WTC11 (cell line): ENCODE measurements around the gene ELOVL1. TPM values are rescaled to one million over a fixed set of nuclear protein-coding genes. Genes with fewer than 3 reads are reported as not detected.

ENCODE experiments used
- ATAC-seq: fragments of 200-7000 bp; cut with Tn5 transposase; 2 replicates; pipeline ENCODE4 v1.10.0; 2021; ENCODE audit warnings: mild to moderate bottlenecking, moderate library complexity
- CTCF ChIA-PET: fragments of 300-600 bp; sonication (Branson Sonifier 250); formaldehyde crosslinking; loops from one replicate; lab custom pipeline; 2021; ENCODE audit warnings: antibody characterized with exemption; lab: Charles Lee
- POLR2A ChIA-PET: fragments of 350-600 bp; sonication (Branson Sonifier 250); formaldehyde crosslinking; loops from one replicate; lab custom pipeline; 2021; ENCODE audit warnings: antibody characterized with exemption; lab: Charles Lee
- DNase-seq: peaks from one replicate; pipeline ENCODE4 v3.0.0; 2021; ENCODE audit warnings: low spot score
- H3K27ac Mint-ChIP-seq: 2 replicates; pipeline ENCODE4 v1.8.0; 2021; ENCODE audit warnings: mixed read lengths
- H3K27me3 Mint-ChIP-seq: 2 replicates; pipeline ENCODE4 v1.8.0; 2021; ENCODE audit warnings: low read depth, mild to moderate bottlenecking, moderate library complexity, mixed read lengths
- H3K36me3 Mint-ChIP-seq: 2 replicates; pipeline ENCODE4 v1.8.0; 2021; ENCODE audit warnings: mixed read lengths
- H3K4me1 Mint-ChIP-seq: 2 replicates; pipeline ENCODE4 v1.8.0; 2022; ENCODE audit warnings: mixed read lengths
- H3K4me3 Mint-ChIP-seq: 2 replicates; pipeline ENCODE4 v1.8.0; 2021; ENCODE audit warnings: mild to moderate bottlenecking, moderate library complexity, mixed read lengths
- H3K9me3 Mint-ChIP-seq: 2 replicates; pipeline ENCODE4 v1.8.0; 2021; ENCODE audit warnings: mixed read lengths
- GABPB1 ChIP-seq: sonication (generic); formaldehyde crosslinking; IDR thresholded peaks from 2 replicates; pipeline ENCODE4 v1.8.1; 2023; ENCODE audit warnings: mild to moderate bottlenecking, missing genetic modification reagents
- RORB ChIP-seq: fragments of 250-450 bp; sonication (Bioruptor Pico); IDR thresholded peaks from 2 replicates; pipeline ENCODE4 v1.9.0; 2021; ENCODE audit warnings: mild to moderate bottlenecking
- SOX15 ChIP-seq: fragments of 250-450 bp; sonication (Bioruptor Pico); IDR thresholded peaks from 2 replicates; pipeline ENCODE4 v1.9.0; 2021; ENCODE audit warnings: mild to moderate bottlenecking
- TEAD4 ChIP-seq: sonication (generic); formaldehyde crosslinking; IDR thresholded peaks from 2 replicates; pipeline ENCODE4 v1.8.0; 2022; ENCODE audit warnings: mild to moderate bottlenecking, missing genetic modification reagents
- ZBTB21 ChIP-seq: sonication (generic); formaldehyde crosslinking; IDR thresholded peaks from 2 replicates; pipeline ENCODE4 v1.8.1; 2023; ENCODE audit warnings: mild to moderate bottlenecking, missing genetic modification reagents, borderline replicate concordance
- ZNF138 ChIP-seq: sonication (generic); formaldehyde crosslinking; conservative IDR thresholded peaks from 2 replicates; pipeline ENCODE4 v1.8.1; 2022; ENCODE audit warnings: mild to moderate bottlenecking, moderate library complexity, missing genetic modification reagents
- ZNF219 ChIP-seq: sonication (generic); formaldehyde crosslinking; IDR thresholded peaks from 2 replicates; pipeline ENCODE4 v1.8.0; 2023; ENCODE audit warnings: missing genetic modification reagents, mild to moderate bottlenecking, borderline replicate concordance
- ZNF263 ChIP-seq: sonication (generic); formaldehyde crosslinking; IDR thresholded peaks from 2 replicates; pipeline ENCODE4 v1.8.1; 2022; ENCODE audit warnings: low read depth, mild to moderate bottlenecking, moderate library complexity, missing genetic modification reagents
- ZNF396 ChIP-seq: fragments of 250-450 bp; sonication (Bioruptor Pico); IDR thresholded peaks from 2 replicates; pipeline ENCODE4 v1.8.0; 2021; ENCODE audit warnings: mild to moderate bottlenecking, moderate library complexity, borderline replicate concordance
- total RNA-seq: library from RNA; stranded (reverse); gene quantifications from 3 replicates; pipeline ENCODE4 v1.2.3, GENCODE V29; 2021
- TF ChIP-seq, protein P1 (sequence below): fragments of 250-450 bp; sonication (Bioruptor Pico); IDR thresholded peaks from 2 replicates; pipeline ENCODE4 v1.9.0; 2021; ENCODE audit warnings: mild to moderate bottlenecking
- TF ChIP-seq, protein P2 (sequence below): sonication (generic); formaldehyde crosslinking; conservative IDR thresholded peaks from 2 replicates; pipeline ENCODE4 v1.8.1; 2023; ENCODE audit warnings: mild to moderate bottlenecking, low read depth, missing genetic modification reagents, moderate library complexity
- TF ChIP-seq, protein P3 (sequence below): sonication (generic); formaldehyde crosslinking; IDR thresholded peaks from 2 replicates; pipeline ENCODE4 v1.8.0; 2022; ENCODE audit warnings: missing genetic modification reagents
- TF ChIP-seq, protein P4 (sequence below): fragments of 250-450 bp; sonication (Bioruptor Pico); IDR thresholded peaks from 2 replicates; pipeline ENCODE4 v1.8.0; 2021; ENCODE audit warnings: mild to moderate bottlenecking
- TF ChIP-seq, protein P5 (sequence below): sonication (generic); formaldehyde crosslinking; IDR thresholded peaks from 2 replicates; pipeline ENCODE4 v1.8.1; 2023; ENCODE audit warnings: mild to moderate bottlenecking, missing genetic modification reagents
- TF ChIP-seq, protein P6 (sequence below): sonication (generic); formaldehyde crosslinking; IDR thresholded peaks from 2 replicates; pipeline ENCODE4 v1.8.0; 2023; ENCODE audit warnings: missing genetic modification reagents, mild to moderate bottlenecking, borderline replicate concordance

Gene ELOVL1
- total RNA-seq, 1 experiment from 2014 or later: 26.6 TPM

DNA sequence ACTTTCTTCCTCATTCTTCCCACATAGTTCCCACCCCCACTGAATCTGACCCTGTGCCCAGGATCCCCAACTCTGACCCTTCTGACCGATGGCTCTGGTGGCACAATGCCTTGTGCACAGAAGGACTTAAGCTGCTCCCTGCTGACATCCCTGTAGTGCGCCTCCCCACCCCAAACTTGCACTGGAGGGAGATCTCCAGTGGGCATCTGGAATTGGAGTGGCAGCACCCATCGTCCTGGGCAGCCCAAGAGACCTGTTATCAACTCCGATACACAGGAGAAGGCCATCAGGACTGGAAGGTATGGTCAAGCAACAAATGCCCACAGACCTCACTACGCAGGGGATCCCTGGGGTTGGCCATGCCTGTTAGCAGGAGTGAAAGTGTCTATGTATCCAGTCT, 21.2 kb downstream of the ELOVL1 start:
- Mint-ChIP-seq H3K27me3 (peaks cover 16% of the 10 kb centered on the region), H3K36me3 (no peaks in the 10 kb centered on the region), H3K9me3 (no peaks in the 10 kb centered on the region), H3K4me3 (no peak overlapping the region), H3K27ac (no peak overlapping the region), H3K4me1 (peaks cover 22% of the 10 kb centered on the region)
- CTCF ChIA-PET: interaction anchor here (1.1 kb wide), 1 partner anchor 108 kb away, joined by 4 read pairs; no protein-coding TSS in a partner anchor
- POLR2A ChIA-PET: no interaction called here
- DNase-seq (no peak), ATAC-seq (no peak)
- TF ChIP-seq, protein P1, sequence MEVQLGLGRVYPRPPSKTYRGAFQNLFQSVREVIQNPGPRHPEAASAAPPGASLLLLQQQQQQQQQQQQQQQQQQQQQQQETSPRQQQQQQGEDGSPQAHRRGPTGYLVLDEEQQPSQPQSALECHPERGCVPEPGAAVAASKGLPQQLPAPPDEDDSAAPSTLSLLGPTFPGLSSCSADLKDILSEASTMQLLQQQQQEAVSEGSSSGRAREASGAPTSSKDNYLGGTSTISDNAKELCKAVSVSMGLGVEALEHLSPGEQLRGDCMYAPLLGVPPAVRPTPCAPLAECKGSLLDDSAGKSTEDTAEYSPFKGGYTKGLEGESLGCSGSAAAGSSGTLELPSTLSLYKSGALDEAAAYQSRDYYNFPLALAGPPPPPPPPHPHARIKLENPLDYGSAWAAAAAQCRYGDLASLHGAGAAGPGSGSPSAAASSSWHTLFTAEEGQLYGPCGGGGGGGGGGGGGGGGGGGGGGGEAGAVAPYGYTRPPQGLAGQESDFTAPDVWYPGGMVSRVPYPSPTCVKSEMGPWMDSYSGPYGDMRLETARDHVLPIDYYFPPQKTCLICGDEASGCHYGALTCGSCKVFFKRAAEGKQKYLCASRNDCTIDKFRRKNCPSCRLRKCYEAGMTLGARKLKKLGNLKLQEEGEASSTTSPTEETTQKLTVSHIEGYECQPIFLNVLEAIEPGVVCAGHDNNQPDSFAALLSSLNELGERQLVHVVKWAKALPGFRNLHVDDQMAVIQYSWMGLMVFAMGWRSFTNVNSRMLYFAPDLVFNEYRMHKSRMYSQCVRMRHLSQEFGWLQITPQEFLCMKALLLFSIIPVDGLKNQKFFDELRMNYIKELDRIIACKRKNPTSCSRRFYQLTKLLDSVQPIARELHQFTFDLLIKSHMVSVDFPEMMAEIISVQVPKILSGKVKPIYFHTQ (CRISPR knock-in tag): no peak
- TF ChIP-seq, protein P2, sequence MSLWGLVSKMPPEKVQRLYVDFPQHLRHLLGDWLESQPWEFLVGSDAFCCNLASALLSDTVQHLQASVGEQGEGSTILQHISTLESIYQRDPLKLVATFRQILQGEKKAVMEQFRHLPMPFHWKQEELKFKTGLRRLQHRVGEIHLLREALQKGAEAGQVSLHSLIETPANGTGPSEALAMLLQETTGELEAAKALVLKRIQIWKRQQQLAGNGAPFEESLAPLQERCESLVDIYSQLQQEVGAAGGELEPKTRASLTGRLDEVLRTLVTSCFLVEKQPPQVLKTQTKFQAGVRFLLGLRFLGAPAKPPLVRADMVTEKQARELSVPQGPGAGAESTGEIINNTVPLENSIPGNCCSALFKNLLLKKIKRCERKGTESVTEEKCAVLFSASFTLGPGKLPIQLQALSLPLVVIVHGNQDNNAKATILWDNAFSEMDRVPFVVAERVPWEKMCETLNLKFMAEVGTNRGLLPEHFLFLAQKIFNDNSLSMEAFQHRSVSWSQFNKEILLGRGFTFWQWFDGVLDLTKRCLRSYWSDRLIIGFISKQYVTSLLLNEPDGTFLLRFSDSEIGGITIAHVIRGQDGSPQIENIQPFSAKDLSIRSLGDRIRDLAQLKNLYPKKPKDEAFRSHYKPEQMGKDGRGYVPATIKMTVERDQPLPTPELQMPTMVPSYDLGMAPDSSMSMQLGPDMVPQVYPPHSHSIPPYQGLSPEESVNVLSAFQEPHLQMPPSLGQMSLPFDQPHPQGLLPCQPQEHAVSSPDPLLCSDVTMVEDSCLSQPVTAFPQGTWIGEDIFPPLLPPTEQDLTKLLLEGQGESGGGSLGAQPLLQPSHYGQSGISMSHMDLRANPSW (CRISPR knock-in tag): no peak
- TF ChIP-seq, protein P3, sequence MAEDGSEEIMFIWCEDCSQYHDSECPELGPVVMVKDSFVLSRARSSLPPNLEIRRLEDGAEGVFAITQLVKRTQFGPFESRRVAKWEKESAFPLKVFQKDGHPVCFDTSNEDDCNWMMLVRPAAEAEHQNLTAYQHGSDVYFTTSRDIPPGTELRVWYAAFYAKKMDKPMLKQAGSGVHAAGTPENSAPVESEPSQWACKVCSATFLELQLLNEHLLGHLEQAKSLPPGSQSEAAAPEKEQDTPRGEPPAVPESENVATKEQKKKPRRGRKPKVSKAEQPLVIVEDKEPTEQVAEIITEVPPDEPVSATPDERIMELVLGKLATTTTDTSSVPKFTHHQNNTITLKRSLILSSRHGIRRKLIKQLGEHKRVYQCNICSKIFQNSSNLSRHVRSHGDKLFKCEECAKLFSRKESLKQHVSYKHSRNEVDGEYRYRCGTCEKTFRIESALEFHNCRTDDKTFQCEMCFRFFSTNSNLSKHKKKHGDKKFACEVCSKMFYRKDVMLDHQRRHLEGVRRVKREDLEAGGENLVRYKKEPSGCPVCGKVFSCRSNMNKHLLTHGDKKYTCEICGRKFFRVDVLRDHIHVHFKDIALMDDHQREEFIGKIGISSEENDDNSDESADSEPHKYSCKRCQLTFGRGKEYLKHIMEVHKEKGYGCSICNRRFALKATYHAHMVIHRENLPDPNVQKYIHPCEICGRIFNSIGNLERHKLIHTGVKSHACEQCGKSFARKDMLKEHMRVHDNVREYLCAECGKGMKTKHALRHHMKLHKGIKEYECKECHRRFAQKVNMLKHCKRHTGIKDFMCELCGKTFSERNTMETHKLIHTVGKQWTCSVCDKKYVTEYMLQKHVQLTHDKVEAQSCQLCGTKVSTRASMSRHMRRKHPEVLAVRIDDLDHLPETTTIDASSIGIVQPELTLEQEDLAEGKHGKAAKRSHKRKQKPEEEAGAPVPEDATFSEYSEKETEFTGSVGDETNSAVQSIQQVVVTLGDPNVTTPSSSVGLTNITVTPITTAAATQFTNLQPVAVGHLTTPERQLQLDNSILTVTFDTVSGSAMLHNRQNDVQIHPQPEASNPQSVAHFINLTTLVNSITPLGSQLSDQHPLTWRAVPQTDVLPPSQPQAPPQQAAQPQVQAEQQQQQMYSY (CRISPR knock-in tag): no peak
- no peak for TF ChIP-seq ZNF263 (CRISPR knock-in tag)
- no peak for TF ChIP-seq SOX15

DNA sequence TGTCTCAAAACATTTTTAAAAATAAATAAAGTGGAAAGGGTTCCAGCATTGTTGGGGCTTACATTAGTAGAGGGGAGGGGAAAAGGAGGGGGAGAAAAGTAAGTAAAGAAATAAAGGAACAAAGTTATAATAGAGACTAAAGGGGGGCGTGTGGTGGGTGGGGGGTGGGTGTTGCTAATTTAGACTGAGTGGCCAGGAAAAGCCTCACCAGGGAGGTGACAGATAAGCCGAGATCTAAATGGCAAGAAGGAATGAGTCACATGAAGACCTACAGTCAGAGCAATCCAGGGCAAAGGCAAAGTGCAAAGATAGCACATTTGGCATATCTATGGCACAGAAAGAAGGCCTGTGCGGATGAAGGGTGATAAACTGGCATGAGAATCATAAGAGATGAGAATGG, 22.7 kb downstream of the ELOVL1 start:
- Mint-ChIP-seq H3K36me3 (no peaks in the 10 kb centered on the region), H3K27me3 (peaks cover 24% of the 10 kb centered on the region), H3K4me3 (no peak overlapping the region), H3K9me3 (no peaks in the 10 kb centered on the region), H3K27ac (no peak overlapping the region), H3K4me1 (peaks cover 16% of the 10 kb centered on the region)
- DNase-seq (no peak), ATAC-seq (no peak)
- TF ChIP-seq GABPB1 (CRISPR knock-in tag) (no peak), TEAD4 (CRISPR knock-in tag) (no peak), ZNF219 (CRISPR knock-in tag) (no peak)
- TF ChIP-seq, protein P4, sequence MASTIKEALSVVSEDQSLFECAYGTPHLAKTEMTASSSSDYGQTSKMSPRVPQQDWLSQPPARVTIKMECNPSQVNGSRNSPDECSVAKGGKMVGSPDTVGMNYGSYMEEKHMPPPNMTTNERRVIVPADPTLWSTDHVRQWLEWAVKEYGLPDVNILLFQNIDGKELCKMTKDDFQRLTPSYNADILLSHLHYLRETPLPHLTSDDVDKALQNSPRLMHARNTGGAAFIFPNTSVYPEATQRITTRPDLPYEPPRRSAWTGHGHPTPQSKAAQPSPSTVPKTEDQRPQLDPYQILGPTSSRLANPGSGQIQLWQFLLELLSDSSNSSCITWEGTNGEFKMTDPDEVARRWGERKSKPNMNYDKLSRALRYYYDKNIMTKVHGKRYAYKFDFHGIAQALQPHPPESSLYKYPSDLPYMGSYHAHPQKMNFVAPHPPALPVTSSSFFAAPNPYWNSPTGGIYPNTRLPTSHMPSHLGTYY (CRISPR knock-in tag): no peak
- ChIA-PET CTCF (no interaction called here), POLR2A (no interaction called here)

DNA sequence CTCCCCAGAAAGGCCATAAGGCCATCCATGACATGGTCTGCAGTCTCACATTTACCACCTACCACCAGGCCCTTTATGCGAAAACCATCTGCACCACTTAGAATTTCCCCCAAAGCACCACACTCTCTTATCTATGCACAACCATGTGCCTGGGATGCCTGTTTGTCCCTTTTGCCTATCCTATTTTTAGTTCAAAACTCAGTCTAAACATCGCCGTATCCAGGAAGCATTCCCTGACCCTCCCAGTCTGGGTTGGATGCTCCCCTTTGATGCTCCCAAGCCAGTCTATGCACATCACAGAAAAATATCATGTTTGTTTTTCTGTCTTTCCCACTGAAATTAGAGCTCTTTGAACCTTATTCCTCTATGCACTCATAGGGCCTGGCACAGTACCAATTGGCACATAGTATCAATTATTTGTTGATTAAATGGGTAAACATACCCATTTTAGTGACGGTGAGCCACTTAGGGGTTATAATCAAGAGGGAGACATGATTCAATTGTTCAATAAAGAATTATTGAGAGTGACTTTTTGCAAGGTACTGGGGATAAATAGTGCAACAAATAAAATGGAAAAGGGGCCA, 23.5 kb downstream of the ELOVL1 start:
- H3K27me3 Mint-ChIP-seq: peaks cover 25% of the 10 kb centered on the region
- ChIA-PET CTCF (no interaction called here), POLR2A (interaction anchor here (0.5 kb wide), 1 partner anchor 584 kb away, joined by 4 read pairs; no protein-coding TSS in a partner anchor)
- ATAC-seq: no peak
- no peaks in the 10 kb centered on the region for H3K9me3 Mint-ChIP-seq
- no peak overlapping the region for H3K27ac Mint-ChIP-seq
- no peaks in the 10 kb centered on the region for H3K36me3 Mint-ChIP-seq
- peaks cover 10% of the 10 kb centered on the region for H3K4me1 Mint-ChIP-seq
- DNase-seq: no peak
- H3K4me3 Mint-ChIP-seq: no peak overlapping the region
- TF ChIP-seq ZNF138 (CRISPR knock-in tag) (no peak), RORB (CRISPR knock-in tag) (no peak), ZNF396 (no peak), ZBTB21 (no peak)
- TF ChIP-seq, protein P5, sequence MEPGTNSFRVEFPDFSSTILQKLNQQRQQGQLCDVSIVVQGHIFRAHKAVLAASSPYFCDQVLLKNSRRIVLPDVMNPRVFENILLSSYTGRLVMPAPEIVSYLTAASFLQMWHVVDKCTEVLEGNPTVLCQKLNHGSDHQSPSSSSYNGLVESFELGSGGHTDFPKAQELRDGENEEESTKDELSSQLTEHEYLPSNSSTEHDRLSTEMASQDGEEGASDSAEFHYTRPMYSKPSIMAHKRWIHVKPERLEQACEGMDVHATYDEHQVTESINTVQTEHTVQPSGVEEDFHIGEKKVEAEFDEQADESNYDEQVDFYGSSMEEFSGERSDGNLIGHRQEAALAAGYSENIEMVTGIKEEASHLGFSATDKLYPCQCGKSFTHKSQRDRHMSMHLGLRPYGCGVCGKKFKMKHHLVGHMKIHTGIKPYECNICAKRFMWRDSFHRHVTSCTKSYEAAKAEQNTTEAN (CRISPR knock-in tag): no peak
- TF ChIP-seq, protein P6, sequence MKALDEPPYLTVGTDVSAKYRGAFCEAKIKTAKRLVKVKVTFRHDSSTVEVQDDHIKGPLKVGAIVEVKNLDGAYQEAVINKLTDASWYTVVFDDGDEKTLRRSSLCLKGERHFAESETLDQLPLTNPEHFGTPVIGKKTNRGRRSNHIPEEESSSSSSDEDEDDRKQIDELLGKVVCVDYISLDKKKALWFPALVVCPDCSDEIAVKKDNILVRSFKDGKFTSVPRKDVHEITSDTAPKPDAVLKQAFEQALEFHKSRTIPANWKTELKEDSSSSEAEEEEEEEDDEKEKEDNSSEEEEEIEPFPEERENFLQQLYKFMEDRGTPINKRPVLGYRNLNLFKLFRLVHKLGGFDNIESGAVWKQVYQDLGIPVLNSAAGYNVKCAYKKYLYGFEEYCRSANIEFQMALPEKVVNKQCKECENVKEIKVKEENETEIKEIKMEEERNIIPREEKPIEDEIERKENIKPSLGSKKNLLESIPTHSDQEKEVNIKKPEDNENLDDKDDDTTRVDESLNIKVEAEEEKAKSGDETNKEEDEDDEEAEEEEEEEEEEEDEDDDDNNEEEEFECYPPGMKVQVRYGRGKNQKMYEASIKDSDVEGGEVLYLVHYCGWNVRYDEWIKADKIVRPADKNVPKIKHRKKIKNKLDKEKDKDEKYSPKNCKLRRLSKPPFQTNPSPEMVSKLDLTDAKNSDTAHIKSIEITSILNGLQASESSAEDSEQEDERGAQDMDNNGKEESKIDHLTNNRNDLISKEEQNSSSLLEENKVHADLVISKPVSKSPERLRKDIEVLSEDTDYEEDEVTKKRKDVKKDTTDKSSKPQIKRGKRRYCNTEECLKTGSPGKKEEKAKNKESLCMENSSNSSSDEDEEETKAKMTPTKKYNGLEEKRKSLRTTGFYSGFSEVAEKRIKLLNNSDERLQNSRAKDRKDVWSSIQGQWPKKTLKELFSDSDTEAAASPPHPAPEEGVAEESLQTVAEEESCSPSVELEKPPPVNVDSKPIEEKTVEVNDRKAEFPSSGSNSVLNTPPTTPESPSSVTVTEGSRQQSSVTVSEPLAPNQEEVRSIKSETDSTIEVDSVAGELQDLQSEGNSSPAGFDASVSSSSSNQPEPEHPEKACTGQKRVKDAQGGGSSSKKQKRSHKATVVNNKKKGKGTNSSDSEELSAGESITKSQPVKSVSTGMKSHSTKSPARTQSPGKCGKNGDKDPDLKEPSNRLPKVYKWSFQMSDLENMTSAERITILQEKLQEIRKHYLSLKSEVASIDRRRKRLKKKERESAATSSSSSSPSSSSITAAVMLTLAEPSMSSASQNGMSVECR (CRISPR knock-in tag): no peak
